Measurements from ENCODE around the gene TRPV4.

The TRPV4 gene

GRCh38 chr12:109775172-109775881 is 57.9 kb downstream of the TRPV4 start:
- peak; percentile 56 for DNase-seq

GRCh38 chr12:109773384-109774011 is 59.7 kb downstream of the TRPV4 start:
- no peak for DNase-seq

GRCh38 chr12:109772622-109773321 is 60.4 kb downstream of the TRPV4 start:
- DNase-seq: no peak

GRCh38 chr12:109771746-109772621 is 61.2 kb downstream of the TRPV4 start:
- no peak for DNase-seq

GRCh38 chr12:109770861-109771670 is 62.1 kb downstream of the TRPV4 start:
- no peak for DNase-seq

- no peak for DNase-seq
Measured at GRCh38 chr12:109770104-109770860, 62.9 kb downstream of the TRPV4 start.

- DNase-seq: no peak
Measured at GRCh38 chr12:109768901-109769670, 64.1 kb downstream of the TRPV4 start.

- no peak for DNase-seq
Measured at GRCh38 chr12:109767991-109768900, 65.0 kb downstream of the TRPV4 start.

- no peak for DNase-seq
Measured at GRCh38 chr12:109767456-109767855, 65.7 kb downstream of the TRPV4 start.

- no peak for DNase-seq
Measured at GRCh38 chr12:109766251-109766778, 66.9 kb downstream of the TRPV4 start.

GRCh38 chr12:109765446-109765810 is 67.8 kb downstream of the TRPV4 start:
- no peak for DNase-seq

GRCh38 chr12:109764776-109765445 is 68.3 kb downstream of the TRPV4 start:
- DNase-seq: no peak

GRCh38 chr12:109764123-109764522 is 69.1 kb downstream of the TRPV4 start:
- DNase-seq: no peak

GRCh38 chr12:109763201-109763841 is 69.9 kb downstream of the TRPV4 start:
- DNase-seq: no peak

- no peak for DNase-seq
Measured at GRCh38 chr12:109762673-109763191, 70.5 kb downstream of the TRPV4 start.

- DNase-seq: no peak
Measured at GRCh38 chr12:109762071-109762672, 71.0 kb downstream of the TRPV4 start.
